HG02840 (cell line): ENCODE data around the gene LAMB4.

Source experiments
- ATAC-seq: cut with Tn5 transposase; IDR thresholded peaks from one replicate; pipeline ENCODE4 v1.9.1; 2021; ENCODE audit warnings: mild to moderate bottlenecking, moderate library complexity, moderate number of reproducible peaks; ENCODE audit not compliant: unreplicated experiment, low FRiP score

Gene LAMB4

DNA sequence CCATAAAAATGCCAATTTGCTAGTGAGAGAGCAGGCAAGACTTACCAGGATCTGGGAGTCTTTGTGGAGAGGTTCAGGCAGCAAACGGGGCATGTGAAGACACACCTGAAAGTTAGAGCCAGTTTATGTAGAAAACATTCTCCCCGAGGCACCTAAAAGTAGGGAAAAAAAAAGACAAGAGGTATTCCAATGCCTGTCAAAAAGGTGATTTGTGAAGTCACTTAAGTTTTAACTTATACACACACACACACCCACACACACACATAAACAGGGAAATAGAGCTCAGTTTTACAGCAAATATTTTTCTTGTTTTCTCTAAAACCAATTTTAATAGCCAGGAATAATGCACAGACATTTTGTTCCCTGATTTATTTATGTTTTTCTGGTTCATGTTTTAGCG, at the start of gene LAMB4:
LAMB4 (minus strand) TSS at position 101 of the 400 bp plus-strand sequence. CDS start 7,197 bp downstream, outside the sequence.
- ATAC-seq = no peak

DNA sequence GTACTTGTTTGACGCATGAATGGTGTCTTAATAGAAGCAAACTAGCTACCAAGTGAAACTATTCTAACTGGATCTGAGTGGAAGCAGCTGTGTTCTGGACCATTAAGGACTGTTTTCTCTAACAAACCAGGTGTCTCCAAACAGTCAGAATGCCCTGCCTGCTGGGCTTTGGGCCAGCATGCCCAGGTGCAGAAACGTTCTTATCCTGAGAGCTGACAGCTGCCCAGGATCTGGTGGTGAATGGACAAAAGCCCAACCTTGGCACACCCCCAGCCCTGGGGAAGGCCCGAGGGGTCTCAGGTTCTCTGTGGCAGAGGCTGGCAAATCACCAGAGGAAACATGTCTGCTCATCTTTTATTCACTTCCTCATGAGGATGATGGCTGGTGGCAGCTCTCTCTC, 48.2 kb upstream of the LAMB4 start:
- ATAC-seq = no peak

DNA sequence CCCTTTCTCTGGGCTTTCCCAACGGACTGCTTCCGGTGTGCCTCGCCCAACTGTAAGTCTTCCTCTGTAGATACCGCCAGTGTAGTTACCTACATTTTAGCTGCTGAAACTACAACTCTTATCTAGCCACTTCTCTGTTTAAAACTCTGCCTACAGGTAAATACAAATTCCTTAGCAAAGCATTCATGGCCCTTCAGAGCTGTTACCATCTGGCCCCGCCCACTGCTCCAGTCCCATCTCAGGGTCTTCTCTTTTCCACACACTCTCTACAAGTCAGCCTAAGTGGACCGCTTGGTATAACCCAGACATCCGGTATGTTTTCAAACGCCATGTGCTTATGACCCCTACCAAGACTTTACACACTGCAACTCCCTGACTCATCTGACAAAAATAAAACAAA, 41.0 kb upstream of the LAMB4 start:
- no peak for ATAC-seq

GRCh38 chr7:108170251-108170650, 40.1 kb upstream of the LAMB4 start:
- no peak for ATAC-seq

GRCh38 chr7:108167460-108167859, 37.3 kb upstream of the LAMB4 start:
- ATAC-seq = no peak

DNA sequence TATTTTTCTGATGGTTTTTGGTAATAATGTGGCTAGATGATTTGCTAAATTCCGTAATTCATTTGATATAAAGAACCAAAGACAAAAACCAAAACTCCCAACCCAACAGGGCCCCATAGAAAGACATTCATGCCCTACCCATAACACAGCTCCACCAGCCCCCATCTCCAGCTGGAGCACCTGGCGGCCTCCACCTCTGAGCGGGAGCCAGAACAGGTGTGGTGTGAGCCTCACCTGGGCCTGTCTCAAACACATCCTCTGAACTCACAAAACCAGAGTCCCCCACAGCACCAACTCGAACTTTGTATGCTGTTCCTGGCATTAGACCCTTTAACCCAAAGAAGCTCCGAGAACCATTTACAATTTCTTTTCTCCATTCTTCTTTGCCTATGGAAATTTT, 36.5 kb upstream of the LAMB4 start:
- no peak for ATAC-seq

GRCh38 chr7:108165723-108166122, 35.6 kb upstream of the LAMB4 start:
- no peak for ATAC-seq

- no peak for ATAC-seq
These were observed 34.8 kb upstream of the LAMB4 start for GRCh38 chr7:108164946-108165345.

DNA sequence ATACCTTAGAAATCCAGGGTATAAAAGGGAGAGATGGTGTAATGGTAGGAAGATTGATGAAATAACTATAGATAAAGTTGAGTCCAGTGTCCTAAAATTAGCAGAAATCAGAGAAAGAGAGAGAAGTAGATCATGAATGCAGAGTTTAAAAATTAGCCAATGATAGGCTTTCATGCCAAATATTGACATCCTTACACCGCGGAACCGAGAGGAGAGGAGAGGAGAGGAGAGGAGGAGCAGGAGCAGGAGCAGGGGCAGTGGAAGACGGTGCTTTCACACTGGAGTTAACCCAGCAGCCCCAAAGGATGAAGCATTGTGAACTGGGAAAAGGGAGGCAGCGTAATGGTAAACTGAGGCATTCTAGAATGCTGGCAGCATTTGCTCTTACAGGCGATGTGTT, 34.2 kb upstream of the LAMB4 start:
- ATAC-seq = no peak

DNA sequence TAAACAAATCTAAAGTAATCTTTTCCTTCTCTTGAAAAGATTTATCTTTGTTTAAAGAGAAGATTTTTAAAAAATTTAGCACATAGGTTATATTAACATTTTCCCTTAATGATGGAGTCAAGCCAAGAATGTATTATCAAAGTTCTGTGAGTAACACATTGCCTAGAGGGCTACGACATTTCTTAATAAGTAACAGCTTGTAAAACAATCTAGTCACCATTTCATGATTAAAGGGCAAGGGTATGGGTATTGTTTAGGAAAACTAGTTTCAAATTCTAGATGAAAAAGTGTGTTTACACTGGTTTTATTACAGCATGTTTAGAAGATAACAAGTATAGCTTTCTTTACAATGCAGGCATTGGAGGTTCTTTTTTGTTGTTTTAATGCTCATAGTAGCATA, 28.6 kb upstream of the LAMB4 start:
- ATAC-seq = no peak

- no peak for ATAC-seq
These were observed 27.6 kb upstream of the LAMB4 start for GRCh38 chr7:108157606-108158335.

GRCh38 chr7:108156897-108157605, 26.9 kb upstream of the LAMB4 start:
- ATAC-seq = no peak

- no peak for ATAC-seq
These were observed 22.0 kb upstream of the LAMB4 start for GRCh38 chr7:108152198-108152597.

- no peak for ATAC-seq
These were observed 19.7 kb upstream of the LAMB4 start for GRCh38 chr7:108149908-108150307.

GRCh38 chr7:108149119-108149518, 19.0 kb upstream of the LAMB4 start:
- ATAC-seq = no peak

- ATAC-seq = no peak
These were observed 16.9 kb upstream of the LAMB4 start for GRCh38 chr7:108147031-108147563.

GRCh38 chr7:108146070-108146842, 16.1 kb upstream of the LAMB4 start:
- no peak for ATAC-seq

DNA sequence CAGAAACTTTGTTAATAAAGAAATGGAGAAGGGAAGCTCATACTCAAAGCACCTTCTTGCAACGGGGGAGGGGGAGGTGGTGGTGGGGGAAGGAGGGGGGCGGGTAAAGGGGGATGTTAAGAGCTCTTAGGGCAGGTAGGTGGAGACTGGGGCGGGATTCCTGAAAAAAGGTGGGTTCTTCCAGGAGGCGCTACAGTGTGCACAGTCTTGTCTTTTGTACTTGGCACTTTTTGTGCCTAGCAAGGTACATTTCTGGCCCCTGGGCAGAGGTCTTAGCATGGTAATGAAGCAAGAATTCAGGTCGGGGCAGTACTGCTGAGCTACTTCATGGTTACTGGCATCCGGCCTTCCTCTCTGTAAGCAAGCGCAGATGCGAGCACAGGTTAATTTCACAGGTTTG, 15.2 kb upstream of the LAMB4 start:
- no peak for ATAC-seq

- no peak for ATAC-seq
These were observed 14.8 kb upstream of the LAMB4 start for GRCh38 chr7:108144931-108145330.

DNA sequence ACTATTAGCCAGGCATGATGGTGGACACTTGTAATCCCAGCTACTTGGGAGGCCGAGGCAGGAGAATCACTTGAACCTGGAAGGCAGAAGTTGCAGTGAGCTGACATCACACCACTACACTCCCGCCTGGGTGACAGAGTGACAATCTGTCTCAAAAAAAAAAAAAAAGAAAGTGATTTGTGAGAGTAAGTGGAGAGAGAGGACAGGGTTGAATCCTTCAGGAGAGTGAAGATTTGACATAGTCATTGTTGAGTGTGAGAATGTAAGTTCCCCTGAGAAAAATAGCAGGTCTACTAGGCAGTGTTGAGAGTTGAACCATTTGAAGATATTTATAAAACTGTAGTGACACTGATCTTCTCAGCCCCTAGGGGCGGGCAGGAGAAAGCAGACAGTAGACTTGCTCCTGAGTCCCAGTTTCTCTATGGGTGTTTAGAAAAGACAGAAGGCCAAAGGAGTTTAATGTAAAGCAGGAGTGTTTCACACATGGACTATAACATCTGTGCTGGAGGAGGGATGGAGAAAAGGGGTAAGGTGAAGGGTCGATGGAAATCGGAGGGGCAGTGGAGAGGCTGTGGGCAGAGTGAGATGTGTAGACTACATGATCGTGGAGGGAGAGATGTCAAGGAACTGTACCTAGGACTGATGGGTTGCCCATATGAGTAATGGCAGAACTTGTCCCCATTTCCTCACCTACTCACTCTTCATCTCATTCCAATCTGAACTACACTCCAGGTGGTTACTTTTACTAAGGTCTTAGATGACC, 13.7 kb upstream of the LAMB4 start:
- ATAC-seq = no peak
